ENCODE data around the gene CERT1.

DNA sequence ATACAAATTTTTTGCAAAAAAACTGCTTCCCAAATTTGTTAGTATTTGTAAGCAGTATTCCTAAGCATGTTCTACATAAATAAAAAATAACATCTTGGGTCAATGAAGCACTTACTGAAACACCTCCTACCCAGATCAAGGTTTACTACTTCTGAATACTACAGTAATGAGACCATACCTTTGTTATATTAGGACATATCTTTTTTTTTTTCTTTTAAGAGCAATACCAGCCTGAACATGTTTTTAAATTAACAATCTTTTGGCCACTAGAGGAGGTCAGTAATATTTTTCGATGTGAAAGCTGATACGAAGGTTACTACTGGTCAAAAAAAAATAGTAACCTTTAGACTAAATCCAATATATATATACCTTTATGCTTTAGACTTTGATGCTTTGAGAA, 72.7 kb downstream of the CERT1 start:
- TF ChIP-seq, protein P1, sequence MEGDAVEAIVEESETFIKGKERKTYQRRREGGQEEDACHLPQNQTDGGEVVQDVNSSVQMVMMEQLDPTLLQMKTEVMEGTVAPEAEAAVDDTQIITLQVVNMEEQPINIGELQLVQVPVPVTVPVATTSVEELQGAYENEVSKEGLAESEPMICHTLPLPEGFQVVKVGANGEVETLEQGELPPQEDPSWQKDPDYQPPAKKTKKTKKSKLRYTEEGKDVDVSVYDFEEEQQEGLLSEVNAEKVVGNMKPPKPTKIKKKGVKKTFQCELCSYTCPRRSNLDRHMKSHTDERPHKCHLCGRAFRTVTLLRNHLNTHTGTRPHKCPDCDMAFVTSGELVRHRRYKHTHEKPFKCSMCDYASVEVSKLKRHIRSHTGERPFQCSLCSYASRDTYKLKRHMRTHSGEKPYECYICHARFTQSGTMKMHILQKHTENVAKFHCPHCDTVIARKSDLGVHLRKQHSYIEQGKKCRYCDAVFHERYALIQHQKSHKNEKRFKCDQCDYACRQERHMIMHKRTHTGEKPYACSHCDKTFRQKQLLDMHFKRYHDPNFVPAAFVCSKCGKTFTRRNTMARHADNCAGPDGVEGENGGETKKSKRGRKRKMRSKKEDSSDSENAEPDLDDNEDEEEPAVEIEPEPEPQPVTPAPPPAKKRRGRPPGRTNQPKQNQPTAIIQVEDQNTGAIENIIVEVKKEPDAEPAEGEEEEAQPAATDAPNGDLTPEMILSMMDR (conservative IDR thresholded peaks at IDR 0.05; ENCODE audit: low read length): 0 out of 2 replicates have a peak, but pooled peaks have one; percentile 14
- TF ChIP-seq EZH2phosphoT487 (IDR thresholded peaks at IDR 0.05; ENCODE audit: borderline replicate concordance): no peak
